ENCODE data around the gene IGFBP2.

- no peak for TF ChIP-seq CTCF (conservative IDR thresholded peaks at IDR 0.05; ENCODE audit: low read depth in 2 of 2)
- TF ChIP-seq JUNB (IDR thresholded peaks at IDR 0.05; ENCODE audit: unreplicated experiment), result no peak
- no peak for TF ChIP-seq EZH2 (IDR thresholded peaks at IDR 0.05; ENCODE audit: low read depth, unreplicated experiment)
Observed at GRCh38 chr2:216689397-216689796, 56.2 kb downstream of the IGFBP2 start.
